A673 (cell line): ENCODE data around the gene ADM5. TPM values are rescaled to one million over a fixed set of nuclear protein-coding genes. Genes with fewer than 3 reads are reported as not detected.

Source experiments
- BruUV-seq: library from RNA; stranded (reverse); fragments of 400-500 nt; replicated peaks from 2 replicates; lab custom pipeline; 2021; lab: Mats Ljungman, UMichigan
- CTCF ChIA-PET: fragments of 300-600 bp; sonication (Branson Sonifier 250); formaldehyde crosslinking; loops from one replicate; lab custom pipeline; 2022; ENCODE audit warnings: antibody characterized with exemption; lab: Charles Lee
- POLR2A ChIA-PET: fragments of 300-600 bp; sonication (Branson Sonifier 250); formaldehyde crosslinking; loops from one replicate; lab custom pipeline; 2022; ENCODE audit warnings: antibody characterized with exemption; ENCODE audit not compliant: low non-redundant PET; lab: Charles Lee
- DNase-seq: peaks from one replicate; pipeline ENCODE4 v3.0.0-alpha.2; 2015; ENCODE audit warnings: low spot score
- H3K27ac ChIP-seq: fragments of 200-600 bp; sonication (generic); 2 replicates; pipeline ENCODE4 v1.5.1; 2016; ENCODE audit warnings: mixed run types, low read depth, mild to moderate bottlenecking, mixed read lengths, antibody characterized with exemption, low read length; ENCODE audit not compliant: poor library complexity, severe bottlenecking
- H3K27me3 ChIP-seq: fragments of 200-600 bp; sonication (generic); replicated peaks from 2 replicates; pipeline ENCODE4 v1.6.1; 2017; ENCODE audit warnings: mixed run types, low read depth, mild to moderate bottlenecking, mixed read lengths, antibody characterized with exemption, low read length; ENCODE audit not compliant: insufficient read depth, poor library complexity
- H3K36me3 ChIP-seq: fragments of 200-600 bp; sonication (generic); 2 replicates; pipeline ENCODE4 v1.6.1; 2016; ENCODE audit warnings: mixed run types, mild to moderate bottlenecking, mixed read lengths, antibody characterized with exemption, low read length; ENCODE audit not compliant: insufficient read depth, poor library complexity, severe bottlenecking
- H3K4me1 ChIP-seq: fragments of 200-600 bp; sonication (generic); 2 replicates; pipeline ENCODE4 v1.6.1; 2017; ENCODE audit warnings: mixed run types, mild to moderate bottlenecking, mixed read lengths, antibody characterized with exemption, low read length; ENCODE audit not compliant: insufficient read depth, poor library complexity, severe bottlenecking
- H3K4me3 ChIP-seq: fragments of 200-600 bp; sonication (generic); 2 replicates; pipeline ENCODE4 v1.5.1; 2016; ENCODE audit warnings: low read depth, mixed run types, mild to moderate bottlenecking, mixed read lengths, low read length; ENCODE audit not compliant: poor library complexity, severe bottlenecking
- H3K9me3 ChIP-seq: fragments of 200-600 bp; sonication (generic); 2 replicates; pipeline ENCODE4 v1.6.1; 2016; ENCODE audit warnings: mixed run types, low read depth, mild to moderate bottlenecking, mixed read lengths, antibody characterized with exemption, low read length; ENCODE audit not compliant: poor library complexity, severe bottlenecking
- EZH2 ChIP-seq: fragments of 200-600 bp; sonication (generic); IDR thresholded peaks from 2 replicates; pipeline ENCODE4 v1.6.1; 2017; ENCODE audit warnings: borderline replicate concordance, low read depth, mild to moderate bottlenecking, mixed read lengths, antibody characterized with exemption, low read length; ENCODE audit not compliant: poor library complexity, severe bottlenecking
- intact Hi-C: fragments of 100-400 bp; cut with micrococcal nuclease; formaldehyde crosslinking; loops from one replicate; pipeline ENCODE4 v1.10.0; 2022; ENCODE audit not compliant: unreplicated experiment
- total RNA-seq: library from RNA; stranded (reverse); gene quantifications from 2 replicates; pipeline ENCODE4 v1.2.3, GENCODE V29; 2021
- TF ChIP-seq, protein P1 (sequence below): fragments of 300-800, 200-600 bp; sonication (generic); conservative IDR thresholded peaks from 2 replicates; pipeline ENCODE4 v1.5.1; 2017; ENCODE audit warnings: low read depth, mild to moderate bottlenecking, antibody characterized with exemption, low read length, moderate library complexity, mixed read lengths

The ADM5 gene
- total RNA-seq, 1 experiment from 2014 or later = 4.3 TPM

DNA sequence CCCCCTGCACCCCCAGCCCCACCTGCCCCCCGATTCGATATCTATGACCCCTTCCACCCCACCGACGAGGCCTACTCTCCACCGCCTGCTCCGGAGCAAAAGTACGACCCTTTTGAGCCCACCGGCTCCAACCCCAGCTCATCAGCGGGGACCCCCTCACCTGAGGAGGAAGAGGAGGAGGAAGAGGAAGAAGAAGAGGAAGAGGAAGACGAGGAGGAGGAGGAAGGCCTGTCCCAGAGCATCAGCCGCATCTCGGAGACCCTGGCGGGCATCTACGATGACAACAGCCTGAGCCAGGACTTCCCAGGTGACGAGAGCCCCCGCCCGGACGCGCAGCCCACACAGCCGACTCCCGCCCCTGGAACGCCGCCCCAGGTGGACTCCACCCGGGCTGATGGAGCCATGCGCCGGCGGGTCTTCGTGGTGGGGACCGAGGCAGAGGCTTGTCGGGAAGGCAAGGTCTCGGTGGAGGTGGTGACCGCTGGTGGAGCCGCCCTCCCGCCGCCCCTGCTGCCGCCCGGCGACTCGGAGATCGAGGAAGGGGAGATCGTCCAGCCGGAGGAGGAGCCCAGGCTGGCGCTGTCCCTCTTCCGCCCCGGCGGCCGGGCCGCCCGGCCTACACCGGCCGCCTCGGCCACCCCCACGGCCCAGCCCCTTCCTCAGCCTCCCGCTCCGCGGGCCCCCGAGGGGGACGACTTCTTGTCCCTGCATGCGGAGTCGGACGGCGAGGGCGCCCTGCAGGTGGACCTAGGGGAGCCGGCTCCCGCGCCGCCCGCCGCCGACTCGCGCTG, 38.2 kb upstream of the ADM5 start:
- ChIA-PET POLR2A (no interaction called here), CTCF (no interaction called here)
- Histone ChIP-seq H3K27me3 (no peaks in the 10 kb centered on the region), H3K4me1 (no peaks in the 10 kb centered on the region), H3K9me3 (no peaks in the 10 kb centered on the region), H3K36me3 (peaks cover 72% of the 10 kb centered on the region), H3K4me3 (no peak overlapping the region), H3K27ac (no peak overlapping the region)
- TF ChIP-seq EZH2 = no peak
- TF ChIP-seq, protein P1, sequence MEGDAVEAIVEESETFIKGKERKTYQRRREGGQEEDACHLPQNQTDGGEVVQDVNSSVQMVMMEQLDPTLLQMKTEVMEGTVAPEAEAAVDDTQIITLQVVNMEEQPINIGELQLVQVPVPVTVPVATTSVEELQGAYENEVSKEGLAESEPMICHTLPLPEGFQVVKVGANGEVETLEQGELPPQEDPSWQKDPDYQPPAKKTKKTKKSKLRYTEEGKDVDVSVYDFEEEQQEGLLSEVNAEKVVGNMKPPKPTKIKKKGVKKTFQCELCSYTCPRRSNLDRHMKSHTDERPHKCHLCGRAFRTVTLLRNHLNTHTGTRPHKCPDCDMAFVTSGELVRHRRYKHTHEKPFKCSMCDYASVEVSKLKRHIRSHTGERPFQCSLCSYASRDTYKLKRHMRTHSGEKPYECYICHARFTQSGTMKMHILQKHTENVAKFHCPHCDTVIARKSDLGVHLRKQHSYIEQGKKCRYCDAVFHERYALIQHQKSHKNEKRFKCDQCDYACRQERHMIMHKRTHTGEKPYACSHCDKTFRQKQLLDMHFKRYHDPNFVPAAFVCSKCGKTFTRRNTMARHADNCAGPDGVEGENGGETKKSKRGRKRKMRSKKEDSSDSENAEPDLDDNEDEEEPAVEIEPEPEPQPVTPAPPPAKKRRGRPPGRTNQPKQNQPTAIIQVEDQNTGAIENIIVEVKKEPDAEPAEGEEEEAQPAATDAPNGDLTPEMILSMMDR = no peak
- intact Hi-C loops = no loop called here
- no peak for DNase-seq
- no TSS peak for BruUV-seq

DNA sequence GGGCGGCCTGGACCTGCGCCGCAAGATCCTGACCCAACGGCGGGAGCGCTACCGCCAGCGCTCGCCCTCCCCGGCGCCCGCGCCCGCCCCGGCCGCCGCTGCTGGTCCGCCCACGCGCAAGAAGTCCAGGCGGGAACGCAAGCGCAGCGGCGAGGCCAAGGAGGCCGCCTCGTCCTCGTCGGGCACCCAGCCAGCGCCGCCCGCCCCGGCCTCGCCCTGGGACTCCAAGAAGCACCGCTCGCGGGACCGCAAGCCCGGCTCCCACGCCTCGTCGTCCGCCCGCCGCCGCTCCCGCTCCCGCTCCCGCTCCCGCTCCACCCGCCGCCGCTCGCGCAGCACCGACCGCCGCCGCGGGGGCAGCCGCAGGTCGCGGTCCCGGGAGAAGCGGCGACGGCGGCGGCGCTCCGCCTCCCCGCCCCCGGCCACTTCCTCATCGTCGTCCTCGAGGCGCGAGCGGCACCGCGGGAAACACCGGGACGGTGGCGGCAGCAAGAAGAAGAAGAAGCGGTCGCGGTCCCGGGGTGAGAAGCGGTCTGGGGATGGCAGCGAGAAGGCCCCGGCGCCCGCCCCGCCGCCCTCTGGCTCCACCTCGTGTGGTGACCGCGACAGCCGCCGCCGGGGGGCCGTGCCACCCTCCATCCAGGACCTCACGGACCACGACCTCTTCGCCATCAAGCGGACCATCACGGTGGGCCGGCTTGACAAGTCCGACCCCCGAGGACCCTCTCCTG, 37.4 kb upstream of the ADM5 start:
- Histone ChIP-seq H3K36me3 (peaks cover 72% of the 10 kb centered on the region), H3K4me1 (no peaks in the 10 kb centered on the region), H3K27ac (no peak overlapping the region), H3K9me3 (no peaks in the 10 kb centered on the region), H3K4me3 (no peak overlapping the region), H3K27me3 (no peaks in the 10 kb centered on the region)
- intact Hi-C loops = no loop called here
- POLR2A ChIA-PET = no interaction called here
- BruUV-seq = no TSS peak
- TF ChIP-seq, protein P1 = no peak
- TF ChIP-seq EZH2 = no peak
- DNase-seq = no peak
- CTCF ChIA-PET = no interaction called here

DNA sequence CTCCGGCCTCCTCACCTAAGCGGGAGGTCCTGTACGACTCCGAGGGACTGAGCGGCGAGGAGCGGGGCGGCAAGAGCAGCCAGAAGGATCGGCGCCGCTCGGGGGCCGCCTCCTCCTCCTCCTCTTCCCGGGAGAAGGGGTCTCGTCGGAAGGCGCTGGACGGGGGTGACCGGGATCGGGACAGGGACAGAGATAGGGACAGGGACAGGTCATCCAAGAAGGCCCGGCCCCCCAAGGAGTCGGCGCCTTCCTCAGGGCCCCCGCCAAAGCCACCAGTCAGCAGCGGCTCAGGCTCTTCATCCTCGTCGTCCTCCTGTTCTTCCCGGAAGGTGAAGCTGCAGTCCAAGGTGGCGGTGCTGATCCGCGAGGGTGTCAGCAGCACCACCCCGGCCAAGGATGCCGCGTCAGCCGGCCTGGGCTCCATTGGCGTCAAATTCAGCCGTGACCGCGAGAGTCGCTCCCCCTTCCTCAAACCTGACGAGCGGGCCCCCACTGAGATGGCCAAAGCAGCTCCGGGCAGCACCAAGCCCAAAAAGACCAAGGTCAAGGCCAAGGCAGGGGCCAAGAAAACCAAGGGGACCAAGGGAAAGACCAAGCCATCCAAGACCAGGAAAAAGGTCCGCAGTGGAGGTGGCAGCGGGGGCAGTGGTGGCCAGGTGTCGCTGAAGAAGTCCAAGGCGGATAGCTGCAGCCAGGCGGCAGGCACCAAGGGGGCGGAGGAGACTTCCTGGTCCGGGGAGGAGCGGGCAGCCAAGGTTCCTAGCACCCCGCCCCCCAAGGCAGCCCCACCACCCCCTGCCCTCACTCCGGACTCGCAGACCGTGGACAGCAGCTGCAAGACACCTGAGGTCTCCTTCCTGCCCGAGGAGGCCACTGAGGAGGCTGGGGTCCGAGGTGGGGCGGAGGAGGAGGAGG, 36.6 kb upstream of the ADM5 start:
- ChIA-PET CTCF (no interaction called here), POLR2A (interaction anchor here (0.5 kb wide), 1 partner anchor 955 kb away, joined by 8 read pairs; no protein-coding TSS in a partner anchor)
- Histone ChIP-seq H3K4me3 (no peak overlapping the region), H3K4me1 (no peaks in the 10 kb centered on the region), H3K9me3 (no peaks in the 10 kb centered on the region), H3K36me3 (peaks cover 74% of the 10 kb centered on the region), H3K27me3 (no peaks in the 10 kb centered on the region), H3K27ac (no peak overlapping the region)
- DNase-seq = no peak
- intact Hi-C loops = no loop called here
- BruUV-seq = TSS peak; percentile 46
- TF ChIP-seq, protein P1 = no peak
- no peak for TF ChIP-seq EZH2
